ENCODE results near the gene CCT5.
A peak's percentile ranks its signal among the peaks of the same experiment; 100 is the strongest.
"Not testable (repeated sequence)": the region's sequence is repeated elsewhere in the genome, so short reads cannot be mapped to it uniquely, and the experiment has no call there.

CCT5 gene

GRCh38 chr5:10301842-10302610 is 51.9 kb downstream of the CCT5 start:
- DNase-seq (ENCODE audit: low spot score), result peak; percentile 94

- DNase-seq (ENCODE audit: low spot score), result no peak
These were observed 53.1 kb downstream of the CCT5 start for GRCh38 chr5:10303201-10303600.

- no peak for DNase-seq (ENCODE audit: low spot score)
These were observed 53.7 kb downstream of the CCT5 start for GRCh38 chr5:10303699-10304170.

- no peak for DNase-seq (ENCODE audit: low spot score)
These were observed 54.9 kb downstream of the CCT5 start for GRCh38 chr5:10304932-10305331.

GRCh38 chr5:10306114-10306513 is 56.0 kb downstream of the CCT5 start:
- DNase-seq (ENCODE audit: low spot score), result no peak

- DNase-seq (ENCODE audit: low spot score), result no peak
These were observed 56.7 kb downstream of the CCT5 start for GRCh38 chr5:10306806-10307205.

- DNase-seq (ENCODE audit: low spot score), result peak; percentile 79
These were observed 57.4 kb downstream of the CCT5 start, which contains the start of gene CMBL for GRCh38 chr5:10307206-10308148. CMBL (minus strand) TSS chr5:10307902; CDS start chr5:10290762, 17,140 bp downstream.

GRCh38 chr5:10308844-10309243 is 58.8 kb downstream of the CCT5 start:
- no peak for DNase-seq (ENCODE audit: low spot score)

GRCh38 chr5:10310066-10310779 is 60.1 kb downstream of the CCT5 start:
- DNase-seq (ENCODE audit: low spot score), result peak; percentile 81

- not testable (repeated sequence) for DNase-seq (ENCODE audit: low spot score)
These were observed 60.9 kb downstream of the CCT5 start for GRCh38 chr5:10310835-10311570.

GRCh38 chr5:10311595-10312425 is 61.7 kb downstream of the CCT5 start:
- no peak for DNase-seq (ENCODE audit: low spot score)

GRCh38 chr5:10315201-10315600 is 65.1 kb downstream of the CCT5 start:
- DNase-seq (ENCODE audit: low spot score), result no peak

Data from LoVo (cell line).